HG02943 (cell line): Measurements from ENCODE around the gene URB1.
"Not testable (repeated sequence)": the region's sequence is repeated elsewhere in the genome, so short reads cannot be mapped to it uniquely, and the experiment has no call there.

Experiments used
- ATAC-seq: cut with Tn5 transposase; IDR thresholded peaks from one replicate; pipeline ENCODE4 v1.9.1; 2021; ENCODE audit warnings: mild to moderate bottlenecking, low read depth, moderate library complexity; ENCODE audit not compliant: unreplicated experiment

The URB1 gene

DNA sequence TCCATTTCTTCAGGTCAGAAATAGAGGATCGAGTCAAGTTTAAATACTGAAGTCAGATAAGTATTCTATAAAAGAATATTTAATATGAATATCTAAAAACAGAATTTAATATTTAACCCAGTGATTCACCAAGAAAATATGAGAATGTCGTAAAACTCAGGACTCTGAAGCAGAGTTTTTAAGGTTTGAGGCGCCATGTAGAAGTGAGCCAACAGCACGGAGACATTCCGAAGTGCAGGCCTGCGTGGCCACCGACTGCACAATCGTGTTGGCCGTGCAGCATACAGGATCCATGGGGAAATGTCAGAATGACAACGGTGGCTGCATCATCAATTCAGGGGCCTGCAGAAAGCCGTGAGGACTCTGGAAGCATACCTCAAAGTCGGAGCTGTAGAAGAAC lies 70.7 kb downstream of the URB1 start:
- no peak for ATAC-seq

DNA sequence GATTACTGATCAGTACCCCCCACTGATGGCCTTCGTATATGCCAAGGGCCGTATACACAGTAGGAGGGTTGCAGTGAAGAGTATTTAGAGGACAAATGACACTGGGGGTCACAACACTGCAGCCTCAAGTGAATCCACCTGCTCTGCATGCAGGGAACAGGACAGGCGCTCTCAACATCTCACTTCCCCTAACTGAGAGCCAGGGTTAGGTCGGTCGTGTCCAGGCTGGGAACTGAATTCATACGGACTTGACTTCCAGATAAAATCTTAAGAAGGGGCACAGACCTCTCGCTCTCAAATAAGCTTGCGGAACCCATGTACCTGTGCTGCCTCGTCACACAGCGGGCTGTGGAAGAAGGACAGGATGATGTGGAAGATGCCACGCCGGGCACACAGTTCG lies 71.3 kb downstream of the URB1 start:
- no peak for ATAC-seq

DNA sequence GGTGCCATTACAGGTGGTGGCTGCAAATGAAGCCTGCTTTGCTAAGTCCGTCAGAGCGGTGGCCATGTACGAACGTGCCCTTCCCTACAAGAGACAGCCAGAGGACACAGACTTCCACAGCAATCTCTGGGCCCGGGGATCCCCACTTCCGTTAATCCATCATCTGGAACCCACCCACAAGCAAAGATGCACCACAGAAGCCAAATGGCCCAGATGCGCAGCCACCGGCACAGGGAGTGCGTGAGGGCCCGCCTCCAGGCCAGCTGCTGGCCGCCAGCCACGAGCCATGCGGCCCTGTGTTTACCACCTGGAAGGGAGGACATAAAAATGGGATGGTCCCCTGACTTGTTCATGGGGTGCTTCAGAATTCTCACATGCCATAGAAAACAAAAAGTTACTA lies 72.1 kb downstream of the URB1 start:
- ATAC-seq, result no peak

DNA sequence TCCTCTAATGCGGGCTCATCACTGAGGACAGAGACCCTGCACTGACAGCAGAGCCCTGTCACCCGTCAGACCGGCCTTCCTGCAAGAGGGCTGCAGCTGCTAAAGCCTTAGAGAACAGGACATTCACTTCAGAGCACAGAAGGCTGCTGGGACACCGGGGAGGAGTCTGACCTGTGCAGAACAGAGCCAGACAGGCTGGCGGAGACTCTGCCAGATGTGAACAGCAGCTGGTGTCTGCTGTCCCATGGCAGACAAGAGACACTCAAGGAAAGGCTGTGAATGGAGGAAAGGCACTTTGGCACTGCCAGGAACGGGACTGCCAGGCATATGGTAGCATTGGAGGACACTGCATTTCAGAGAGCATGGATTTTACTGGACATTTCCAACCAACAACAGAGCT lies 72.8 kb downstream of the URB1 start:
- no peak for ATAC-seq

DNA sequence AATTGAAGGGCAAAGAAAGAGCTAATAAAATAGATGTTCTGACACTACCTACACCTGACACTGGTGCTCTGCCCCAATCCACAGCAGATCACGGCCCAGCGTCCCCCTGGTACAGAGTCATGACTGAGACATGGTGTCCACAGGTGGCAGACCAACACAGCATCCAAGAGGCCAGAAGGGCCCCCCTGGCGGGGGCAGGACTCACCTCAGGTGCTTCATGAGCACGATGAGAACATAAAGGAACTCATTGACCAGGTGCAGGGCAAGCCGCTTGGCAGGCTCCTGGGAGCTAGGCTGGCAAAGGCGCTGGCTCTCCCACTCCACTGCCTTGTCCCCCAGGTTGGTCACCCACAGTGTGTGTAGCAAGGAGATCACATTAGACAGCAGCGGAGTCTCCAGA lies 73.8 kb downstream of the URB1 start:
- ATAC-seq, result no peak

DNA sequence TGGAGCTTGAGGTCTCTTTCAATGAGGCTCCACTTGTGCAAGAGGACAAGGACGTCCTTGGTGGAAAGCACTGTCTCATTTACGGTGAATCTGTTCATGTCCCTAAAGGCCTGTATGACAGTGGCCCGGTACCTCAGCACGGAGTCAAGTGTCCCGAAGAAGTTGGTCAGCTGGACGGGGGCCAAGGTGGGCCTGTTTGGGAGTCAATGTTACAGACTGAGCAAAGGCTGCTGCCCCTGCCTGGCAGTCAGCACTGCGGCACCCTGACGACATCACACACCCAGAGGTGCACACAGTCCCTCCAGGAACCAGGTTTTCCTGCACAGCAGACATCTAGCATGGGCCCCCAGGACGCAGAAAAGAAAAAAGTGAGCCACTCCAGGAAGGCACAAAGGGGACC lies 75.1 kb downstream of the URB1 start:
- no peak for ATAC-seq

DNA sequence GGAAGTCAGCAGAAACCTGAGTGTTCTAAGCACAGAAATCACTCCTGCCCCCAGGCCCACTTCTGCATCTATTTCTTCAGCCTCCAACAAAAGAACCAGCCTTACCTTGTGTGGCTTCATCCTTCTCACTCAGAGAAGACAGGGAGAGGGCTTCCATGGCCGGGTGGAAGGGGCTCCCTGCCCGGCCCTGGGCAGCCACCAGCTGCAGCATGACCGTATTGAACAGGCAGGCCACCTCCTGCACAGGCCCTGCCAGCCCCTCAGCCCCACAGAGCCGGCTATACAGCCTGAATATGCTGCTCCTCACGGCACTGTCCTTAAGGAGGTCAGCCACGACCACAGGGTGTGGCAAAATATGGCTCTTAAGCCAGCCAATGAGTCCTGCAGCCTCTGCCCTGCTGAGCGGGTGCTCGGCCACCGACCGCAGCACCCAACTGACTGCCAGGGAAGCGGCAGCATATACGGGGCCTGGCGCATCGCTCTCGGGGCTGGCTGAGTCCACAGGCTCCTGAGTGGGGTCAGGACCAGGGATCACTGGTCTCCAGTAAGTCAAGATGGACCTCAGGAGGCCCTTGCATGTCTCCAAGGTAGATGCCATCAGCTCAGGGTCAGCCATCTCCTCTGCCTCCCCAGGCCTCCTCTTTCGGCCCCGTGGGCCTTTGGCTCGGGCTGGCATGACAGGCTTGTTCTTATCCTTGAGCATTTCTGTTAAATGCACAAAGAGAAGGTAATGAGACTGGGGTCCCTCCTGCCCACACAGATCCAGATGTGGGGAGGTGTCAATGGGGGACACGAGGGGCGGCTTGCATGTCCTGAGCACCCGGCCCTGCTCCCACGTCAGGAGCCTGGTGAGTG lies 76.2 kb downstream of the URB1 start:
- no peak for ATAC-seq

DNA sequence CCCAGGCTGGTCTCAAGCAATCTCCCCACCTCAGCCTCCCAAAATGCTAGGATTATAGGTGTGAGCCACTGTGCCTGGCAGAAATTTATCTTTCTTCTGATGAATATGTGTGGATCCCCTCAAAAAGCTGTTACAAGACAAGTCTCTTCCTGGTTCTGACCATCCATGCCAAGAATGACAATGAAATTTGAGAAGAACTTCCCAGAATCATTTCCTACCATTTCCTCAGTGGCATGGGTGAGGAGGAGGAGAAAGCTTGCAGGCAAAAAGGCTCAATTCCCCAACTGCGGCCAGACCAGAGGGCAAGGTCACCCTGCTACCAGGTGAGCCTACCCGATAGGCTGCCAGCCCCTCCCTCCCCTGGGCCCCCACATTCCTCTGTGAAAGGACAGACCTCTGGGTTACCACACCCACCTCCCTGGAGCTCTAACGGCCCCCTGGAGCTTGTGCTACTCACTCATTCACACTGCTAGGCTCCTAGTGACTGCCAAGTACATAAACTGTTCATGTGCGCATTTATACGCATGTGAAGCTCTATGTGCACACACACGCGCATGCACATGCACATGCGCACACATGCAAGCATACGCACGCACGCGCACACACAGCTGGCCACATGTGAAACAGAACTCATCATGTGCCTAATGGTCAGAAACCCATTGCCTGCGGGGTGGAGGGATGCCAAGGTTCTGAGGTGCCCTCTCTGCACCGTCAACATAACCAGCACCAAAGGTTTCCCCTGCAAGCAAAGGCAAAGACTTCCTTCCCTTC lies 77.1 kb downstream of the URB1 start:
- ATAC-seq, result no peak

DNA sequence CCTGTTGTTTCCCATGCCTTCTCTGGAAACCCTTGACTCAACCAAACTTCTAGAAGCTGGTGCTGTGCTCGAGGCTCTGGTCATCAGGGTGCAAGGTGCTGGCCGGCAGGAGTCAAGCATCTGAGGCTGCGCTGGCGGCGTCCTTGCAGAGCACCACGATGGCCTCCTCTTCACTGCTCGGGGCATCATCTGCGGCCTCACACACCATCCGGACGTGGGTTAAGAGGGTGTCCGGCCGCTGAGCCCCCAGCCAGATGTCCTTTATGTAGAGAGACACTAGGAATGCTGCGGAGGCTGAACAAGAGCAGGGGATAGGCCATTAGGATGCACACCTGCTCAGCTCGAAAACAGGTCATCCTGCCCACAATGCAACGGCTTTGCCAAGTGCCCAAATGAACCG lies 78.0 kb downstream of the URB1 start:
- no peak for ATAC-seq

DNA sequence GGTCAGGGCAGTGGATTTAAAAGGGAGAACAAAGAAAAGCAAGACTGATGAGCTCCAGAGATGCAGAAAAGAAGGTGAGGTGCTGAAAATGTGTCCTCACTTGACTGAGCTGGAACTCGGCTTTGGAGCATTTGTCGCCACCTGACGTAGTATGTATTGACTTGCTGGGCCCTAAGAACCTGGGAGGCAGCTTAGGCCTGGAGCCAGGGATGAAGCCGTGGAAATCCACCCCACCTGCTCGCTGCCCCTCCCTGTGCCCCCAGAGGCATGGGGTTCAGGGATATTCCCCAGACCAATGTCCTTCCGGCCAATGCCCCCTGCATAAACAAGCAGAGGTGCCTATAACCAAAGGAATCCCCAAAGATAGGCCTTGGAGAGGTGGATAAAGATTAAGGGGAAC lies 79.8 kb downstream of the URB1 start:
- ATAC-seq, result no peak

DNA sequence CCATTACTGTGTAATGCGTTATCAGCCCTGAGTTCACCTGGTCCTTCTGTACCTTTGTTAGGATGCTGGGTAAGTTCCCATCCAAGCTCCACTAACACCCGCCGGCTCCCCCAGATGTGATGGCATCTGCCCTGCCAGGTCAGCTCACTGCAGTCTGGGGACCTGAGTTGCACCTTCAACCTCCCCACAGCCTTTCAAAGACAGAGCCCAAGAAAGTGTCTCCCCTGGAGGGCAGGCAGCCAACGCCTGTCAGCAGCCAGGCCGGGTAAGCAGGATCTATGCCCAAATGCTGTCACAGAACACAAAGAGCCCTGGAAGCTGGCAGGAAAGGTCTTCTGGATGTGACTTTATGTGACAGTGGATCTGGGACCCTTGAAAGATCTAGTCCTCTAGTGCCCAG lies 80.5 kb downstream of the URB1 start:
- ATAC-seq, result no peak

DNA sequence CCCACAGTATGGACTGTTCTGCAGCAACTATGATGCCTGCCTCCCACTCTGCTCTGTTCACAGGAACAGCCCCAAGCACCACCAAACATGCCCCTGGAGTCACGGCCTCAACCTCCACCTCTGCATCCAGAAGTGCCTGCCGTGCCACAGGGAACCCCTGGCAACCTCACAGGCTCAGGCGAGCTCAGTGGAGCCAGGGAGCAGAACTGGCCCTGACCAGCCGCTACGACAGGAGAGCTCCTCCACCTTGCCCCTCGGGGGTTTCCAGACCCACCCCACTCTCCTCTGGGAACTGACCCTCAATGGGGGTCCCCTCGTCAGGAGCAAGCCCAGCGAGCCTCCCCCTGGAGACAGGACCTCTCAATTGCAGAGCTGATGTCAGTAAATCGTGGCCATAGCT lies 81.2 kb downstream of the URB1 start:
- no peak for ATAC-seq

DNA sequence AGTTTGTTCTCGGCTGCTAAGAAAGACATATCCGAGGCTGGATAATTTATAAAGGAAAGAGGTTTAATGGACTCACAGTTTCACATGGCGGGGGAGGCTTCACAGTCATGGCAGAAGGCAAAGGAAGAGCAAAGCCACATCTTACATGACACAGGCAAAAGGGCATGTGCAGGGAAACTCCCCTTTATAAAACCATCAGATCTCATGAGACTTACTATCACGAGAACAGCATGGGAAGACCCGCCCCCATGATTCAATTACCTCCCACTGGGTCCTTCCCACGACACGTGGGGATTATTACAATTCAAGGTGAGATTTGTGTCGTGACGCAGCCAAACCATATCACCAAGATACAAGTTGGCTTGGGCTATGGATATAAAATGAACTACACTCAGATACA lies 81.8 kb downstream of the URB1 start:
- ATAC-seq, result not testable (repeated sequence)

DNA sequence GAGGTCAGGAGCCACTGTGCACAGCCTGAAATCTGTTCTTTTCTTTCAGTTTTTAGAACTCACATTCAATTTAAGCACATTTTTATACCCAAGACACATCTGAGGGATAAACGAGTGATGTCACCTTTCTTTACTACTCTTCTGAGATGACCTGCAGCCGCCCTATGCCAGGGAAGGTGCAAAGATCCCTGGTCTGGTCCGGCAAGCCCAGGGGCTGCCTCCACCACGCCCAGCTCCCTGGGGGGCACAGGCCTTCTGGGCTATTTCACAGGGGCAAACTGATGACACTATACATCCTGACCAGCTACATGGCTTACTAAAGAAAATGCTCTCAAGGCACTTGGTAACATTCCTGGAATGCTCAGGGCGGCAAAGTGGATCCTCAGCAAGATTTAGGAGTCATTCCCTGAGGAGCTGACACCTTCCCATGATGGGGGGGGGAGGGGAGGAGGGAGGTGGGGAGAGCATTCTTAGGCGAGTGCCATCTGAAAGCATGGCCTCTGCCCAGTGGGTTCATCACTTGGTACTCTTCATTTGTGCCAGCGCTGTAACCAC lies 82.8 kb downstream of the URB1 start:
- ATAC-seq, result no peak

DNA sequence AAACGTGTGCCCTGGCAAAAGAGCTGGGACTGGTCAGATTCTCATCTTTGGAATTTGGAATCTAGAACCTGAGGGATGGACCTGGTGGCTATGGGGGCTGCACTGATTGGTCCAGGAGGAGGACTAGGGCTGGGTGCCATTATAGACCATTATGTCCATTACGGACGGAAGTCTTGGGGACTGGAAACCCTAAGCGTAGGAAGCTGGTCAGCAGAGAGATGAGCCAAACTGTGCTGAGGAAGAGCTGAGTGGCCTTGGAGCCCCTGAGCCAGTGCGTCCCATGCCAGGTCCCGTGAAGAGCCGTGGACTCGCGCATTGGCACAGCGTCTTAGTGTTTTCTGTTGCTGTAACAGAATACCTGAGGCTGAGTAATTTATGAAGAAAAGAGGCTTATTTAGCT lies 84.1 kb downstream of the URB1 start:
- no peak for ATAC-seq

DNA sequence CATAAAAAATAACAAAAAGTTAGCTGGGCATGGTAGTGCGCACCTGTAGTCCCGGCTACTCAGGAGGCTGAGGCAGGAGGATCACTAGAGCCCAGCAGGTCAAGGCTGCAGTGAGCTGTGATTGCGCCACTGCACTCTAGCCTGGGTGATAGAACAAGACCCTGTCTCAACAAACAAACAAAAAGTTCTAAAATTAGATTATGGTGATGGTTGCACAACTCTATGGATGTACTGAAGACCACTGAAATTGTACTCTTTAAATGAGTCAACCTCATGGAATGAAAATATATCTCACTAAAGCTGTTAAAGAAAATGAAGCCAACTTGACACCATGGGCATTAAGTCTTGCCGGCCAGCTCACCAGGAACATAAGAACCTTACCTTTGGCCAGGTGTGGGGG lies 85.1 kb downstream of the URB1 start:
- ATAC-seq, result no peak

DNA sequence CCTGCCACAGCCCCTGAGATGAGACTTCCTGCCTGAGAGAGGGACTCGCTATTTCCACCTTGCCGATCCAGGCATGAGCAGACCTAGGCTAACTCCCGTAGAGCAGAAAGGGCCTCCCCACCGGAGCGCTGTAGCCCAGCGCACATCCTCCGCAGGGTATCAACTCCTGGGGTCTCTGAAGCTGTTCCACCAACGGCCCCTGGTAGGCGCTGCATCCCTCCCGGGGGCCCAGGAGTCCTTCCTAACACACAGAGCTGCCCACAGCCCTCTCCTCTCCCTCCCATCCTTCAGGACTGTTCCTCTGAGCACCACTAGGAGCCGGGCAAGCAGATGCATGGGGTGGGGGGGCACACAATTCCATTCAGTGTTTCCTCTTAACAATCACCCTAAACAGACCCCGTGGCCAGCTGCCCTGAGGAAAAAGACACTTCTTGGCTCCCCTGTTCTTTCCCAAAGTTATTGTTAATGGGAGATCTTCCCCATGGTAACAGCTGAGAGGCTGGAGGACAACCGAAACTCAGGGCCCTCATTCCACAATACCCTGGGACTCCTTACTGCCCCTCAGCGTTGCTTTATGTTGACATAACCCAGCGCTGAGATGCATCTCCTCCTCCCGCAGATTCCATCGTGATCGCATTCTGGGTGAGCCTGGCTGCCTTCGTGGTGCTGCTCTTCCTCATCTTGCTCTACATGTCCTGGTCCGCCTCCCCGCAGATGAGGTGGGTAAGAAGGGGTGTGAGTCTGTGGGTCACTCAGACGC lies 86.6 kb downstream of the URB1 start:
- ATAC-seq, result no peak

DNA sequence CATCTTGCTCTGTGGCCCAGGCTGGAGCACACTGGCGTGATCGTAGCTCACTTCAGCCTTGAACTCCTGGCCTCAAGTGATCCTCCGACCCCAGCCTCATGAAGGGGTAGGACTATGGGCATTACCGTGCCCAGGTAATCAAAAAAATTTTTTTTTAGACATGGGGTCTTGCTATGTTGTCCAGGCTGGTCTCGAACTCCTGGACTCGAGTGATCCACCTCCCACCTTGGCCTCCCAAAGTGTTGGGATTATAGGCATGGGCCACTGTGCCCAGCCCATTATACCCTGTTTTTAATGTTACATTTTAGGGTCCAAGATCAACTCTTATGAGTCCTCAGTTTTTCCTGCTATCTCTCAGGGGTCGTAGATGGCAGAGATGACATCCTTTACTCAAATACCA lies 87.8 kb downstream of the URB1 start:
- ATAC-seq, result no peak

DNA sequence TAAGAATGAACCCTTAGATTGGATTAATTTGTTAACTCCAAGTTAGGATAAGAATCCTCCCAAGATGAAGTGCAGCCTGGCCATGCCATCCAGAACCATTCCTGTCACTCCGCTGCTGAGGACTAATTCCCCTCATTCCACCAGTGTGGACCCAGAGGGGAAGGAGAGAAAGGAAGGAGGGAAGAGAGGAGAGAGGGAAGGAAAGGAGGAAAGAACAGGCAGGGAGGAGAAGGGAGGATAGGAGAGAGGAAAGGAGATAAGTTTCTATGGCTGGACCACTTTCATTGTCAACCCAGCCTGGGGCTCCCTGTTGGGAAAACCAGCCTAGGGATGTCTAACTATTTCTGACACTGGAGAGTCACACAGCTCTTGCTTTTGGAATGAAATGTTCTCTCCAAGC lies 89.4 kb downstream of the URB1 start:
- no peak for ATAC-seq

DNA sequence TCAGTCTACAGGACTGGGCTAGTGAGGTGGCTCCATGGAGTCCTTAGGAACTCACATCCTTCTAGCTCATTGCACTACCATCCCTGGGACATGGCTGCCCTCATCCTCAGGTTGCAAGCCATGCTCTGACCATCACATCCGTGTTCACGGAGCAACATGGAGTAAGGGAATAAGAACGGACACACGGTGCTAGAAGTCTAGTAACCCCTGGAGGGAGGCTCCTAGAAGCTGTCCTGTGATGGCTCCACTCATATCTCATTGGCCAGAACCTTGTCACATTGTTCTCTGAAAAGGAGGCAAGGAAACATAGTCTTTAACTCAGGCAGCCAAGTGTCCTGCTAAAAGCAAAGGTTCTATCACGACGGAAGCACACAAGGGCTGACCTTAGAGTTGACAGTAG lies 90.3 kb downstream of the URB1 start:
- ATAC-seq, result no peak

DNA sequence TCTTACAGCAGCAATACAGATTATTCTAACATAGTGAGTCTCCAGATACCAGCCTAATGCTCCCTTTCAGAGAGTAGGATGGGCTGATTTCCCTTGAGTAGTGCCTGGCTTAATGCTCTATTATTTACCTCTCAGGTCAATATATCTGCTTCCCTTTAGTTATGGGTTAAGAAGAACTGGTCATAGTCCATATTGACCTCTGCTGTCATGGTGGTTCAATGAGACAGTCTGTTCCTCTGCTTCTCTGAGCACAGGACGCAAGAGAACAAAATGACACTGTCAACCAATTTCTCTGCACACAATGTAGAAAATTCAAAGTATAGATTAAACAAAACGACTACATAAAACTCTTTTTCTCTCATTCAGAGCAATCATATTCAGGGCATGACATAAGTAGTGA lies 91.2 kb downstream of the URB1 start:
- ATAC-seq, result no peak
